SU-DHL-6 (cell line): ENCODE results near the gene AFF3.

ENCODE experiments used
- EZH2phosphoT487 ChIP-seq: fragments of 200-600 bp; sonication (generic), shearing (Covaris generic); conservative IDR thresholded peaks from 2 replicates; pipeline ENCODE4 v1.6.1; 2018; ENCODE audit warnings: mild to moderate bottlenecking, antibody characterized with exemption, low read length, moderate library complexity, mixed read lengths
- TF ChIP-seq, protein P1 (sequence below): fragments of 200-600 bp; sonication (generic); IDR thresholded peaks from one replicate; pipeline ENCODE4 v1.5.1; 2017; ENCODE audit warnings: antibody characterized with exemption, mild to moderate bottlenecking, low read length, moderate library complexity; ENCODE audit not compliant: insufficient read depth, poor library complexity, severe bottlenecking

DNA sequence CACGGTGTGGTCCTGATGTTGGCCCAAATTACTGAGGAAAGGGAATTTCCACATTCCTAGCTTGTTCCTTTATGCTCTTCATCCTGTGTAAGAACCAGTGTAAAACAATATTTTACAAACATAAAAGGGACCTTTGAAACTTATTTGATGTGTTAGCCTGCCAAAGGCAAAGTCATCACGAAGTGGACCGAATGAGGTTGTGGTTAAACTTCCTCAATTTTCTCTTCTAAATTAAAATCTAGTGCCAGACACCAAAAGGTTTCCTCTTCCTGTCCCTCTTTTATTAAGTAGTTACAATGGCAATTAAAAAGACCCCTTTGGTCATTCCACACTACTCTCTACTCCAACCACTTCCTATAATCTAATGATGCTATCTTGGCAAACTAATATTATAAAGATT lies 279.8 kb downstream of the AFF3 start:
- TF ChIP-seq, protein P1, sequence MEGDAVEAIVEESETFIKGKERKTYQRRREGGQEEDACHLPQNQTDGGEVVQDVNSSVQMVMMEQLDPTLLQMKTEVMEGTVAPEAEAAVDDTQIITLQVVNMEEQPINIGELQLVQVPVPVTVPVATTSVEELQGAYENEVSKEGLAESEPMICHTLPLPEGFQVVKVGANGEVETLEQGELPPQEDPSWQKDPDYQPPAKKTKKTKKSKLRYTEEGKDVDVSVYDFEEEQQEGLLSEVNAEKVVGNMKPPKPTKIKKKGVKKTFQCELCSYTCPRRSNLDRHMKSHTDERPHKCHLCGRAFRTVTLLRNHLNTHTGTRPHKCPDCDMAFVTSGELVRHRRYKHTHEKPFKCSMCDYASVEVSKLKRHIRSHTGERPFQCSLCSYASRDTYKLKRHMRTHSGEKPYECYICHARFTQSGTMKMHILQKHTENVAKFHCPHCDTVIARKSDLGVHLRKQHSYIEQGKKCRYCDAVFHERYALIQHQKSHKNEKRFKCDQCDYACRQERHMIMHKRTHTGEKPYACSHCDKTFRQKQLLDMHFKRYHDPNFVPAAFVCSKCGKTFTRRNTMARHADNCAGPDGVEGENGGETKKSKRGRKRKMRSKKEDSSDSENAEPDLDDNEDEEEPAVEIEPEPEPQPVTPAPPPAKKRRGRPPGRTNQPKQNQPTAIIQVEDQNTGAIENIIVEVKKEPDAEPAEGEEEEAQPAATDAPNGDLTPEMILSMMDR: no peak
- TF ChIP-seq EZH2phosphoT487: no peak
